ENCODE results near the gene PLEKHG5.
"Not testable (repeated sequence)": the region's sequence is repeated elsewhere in the genome, so short reads cannot be mapped to it uniquely, and the experiment has no call there.

PLEKHG5 gene

DNA sequence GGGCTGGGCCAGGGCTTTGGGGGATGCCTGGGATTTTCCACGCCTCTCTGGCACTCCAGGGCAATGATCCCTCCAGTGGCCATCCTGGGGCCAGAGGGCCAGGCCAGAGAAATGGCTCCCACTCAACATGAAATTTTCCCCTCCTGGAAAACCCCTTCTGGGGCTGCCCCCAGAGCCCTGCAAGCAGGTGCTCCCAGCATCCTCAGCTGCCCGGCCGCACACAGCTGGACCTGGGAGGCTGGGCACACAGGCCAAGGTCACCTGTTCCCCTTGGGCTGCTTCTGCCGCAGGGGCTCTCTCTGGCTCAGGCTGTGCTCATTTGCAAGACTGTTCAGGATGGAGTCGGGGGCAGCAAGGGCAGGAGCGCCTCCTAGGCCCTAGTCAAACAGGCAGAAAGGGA lies 63.0 kb downstream of the PLEKHG5 start:
- not testable (repeated sequence) for H3K4me3 ChIP-seq (ENCODE audit: low read depth, low read length)

DNA sequence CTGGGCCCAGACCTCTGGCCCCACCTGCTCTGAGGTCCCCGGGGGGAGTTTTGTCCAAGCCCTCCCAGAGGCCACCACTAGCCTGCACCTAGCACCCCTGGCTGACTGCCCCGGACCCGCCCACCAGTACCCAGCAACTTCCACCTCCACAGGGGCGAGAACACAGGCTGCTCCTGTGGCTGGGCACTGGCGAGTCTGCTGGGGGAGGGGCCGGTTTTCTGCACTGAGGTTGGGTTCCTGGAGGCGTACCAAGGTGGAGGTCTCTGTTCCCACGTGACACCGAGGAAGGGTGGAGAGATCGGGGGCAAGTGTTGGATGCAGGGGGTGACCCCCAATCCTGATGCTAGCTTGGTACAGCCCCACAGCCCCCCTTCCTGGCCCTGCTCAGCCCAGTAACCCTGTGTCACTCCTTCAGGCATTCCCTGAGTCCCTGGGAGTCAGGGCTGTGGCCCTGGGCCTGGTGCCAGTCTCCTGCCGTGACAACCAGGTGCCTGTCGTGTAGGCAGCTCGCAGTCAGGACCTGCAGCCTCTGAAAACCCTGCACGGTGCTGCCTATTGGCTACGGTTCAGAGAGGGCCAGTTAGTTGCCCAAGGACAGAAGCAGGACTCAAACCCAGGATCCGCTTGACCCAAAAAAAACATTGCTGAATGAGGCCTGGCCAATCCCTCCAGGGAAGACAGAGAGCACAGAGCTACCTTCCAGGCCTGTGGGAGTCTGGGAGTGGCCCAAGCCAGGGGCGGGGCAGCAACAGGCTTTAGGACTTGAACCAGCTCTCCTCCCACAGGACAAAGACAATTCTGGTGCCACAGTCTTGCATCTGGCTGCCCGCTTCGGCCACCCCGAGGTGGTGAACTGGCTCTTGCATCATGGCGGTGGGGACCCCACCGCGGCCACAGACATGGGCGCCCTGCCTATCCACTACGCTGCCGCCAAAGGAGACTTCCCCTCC lies 63.8 kb downstream of the PLEKHG5 start:
- no peak overlapping the region for H3K4me3 ChIP-seq (ENCODE audit: low read depth, low read length)

- H3K4me3 ChIP-seq (ENCODE audit: low read depth, low read length), result no peak overlapping the region
These were observed 64.5 kb downstream of the PLEKHG5 start for GRCh38 chr1:6426972-6427350.

DNA sequence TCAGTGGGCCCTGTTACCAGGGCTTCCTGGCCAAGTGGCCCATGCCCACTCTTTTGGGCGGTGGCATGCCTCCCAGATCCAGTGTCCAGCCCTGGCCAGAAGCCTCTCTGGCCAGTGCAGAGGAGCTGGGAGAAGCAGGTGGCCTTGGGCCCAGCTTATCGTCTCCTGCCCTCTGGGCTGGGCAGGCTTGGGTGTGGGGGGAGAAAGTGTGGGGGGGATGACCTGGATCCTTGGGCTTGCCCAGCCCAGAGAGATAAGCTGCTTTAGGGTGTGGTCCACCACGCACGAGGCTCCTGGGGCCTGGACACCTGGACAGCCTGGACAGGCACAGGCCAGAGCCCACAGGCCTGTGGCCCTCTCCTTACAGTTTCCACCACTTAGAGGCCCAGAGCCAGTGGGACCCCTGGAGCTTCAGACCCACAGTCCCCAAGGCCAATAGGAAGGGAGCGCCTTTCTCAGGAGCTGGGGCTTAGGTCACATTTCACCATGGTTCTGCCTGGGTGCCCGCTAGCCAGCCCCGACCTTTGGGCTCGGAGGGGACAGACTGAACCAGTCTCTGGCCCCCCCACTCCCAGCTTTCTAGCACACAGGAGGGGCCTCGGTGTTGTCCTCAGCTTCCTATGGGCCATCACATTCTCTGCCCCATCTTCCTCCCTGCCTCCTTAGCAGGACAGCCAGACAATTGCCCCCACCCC lies 65.0 kb downstream of the PLEKHG5 start:
- no peak overlapping the region for H3K4me3 ChIP-seq (ENCODE audit: low read depth, low read length)

DNA sequence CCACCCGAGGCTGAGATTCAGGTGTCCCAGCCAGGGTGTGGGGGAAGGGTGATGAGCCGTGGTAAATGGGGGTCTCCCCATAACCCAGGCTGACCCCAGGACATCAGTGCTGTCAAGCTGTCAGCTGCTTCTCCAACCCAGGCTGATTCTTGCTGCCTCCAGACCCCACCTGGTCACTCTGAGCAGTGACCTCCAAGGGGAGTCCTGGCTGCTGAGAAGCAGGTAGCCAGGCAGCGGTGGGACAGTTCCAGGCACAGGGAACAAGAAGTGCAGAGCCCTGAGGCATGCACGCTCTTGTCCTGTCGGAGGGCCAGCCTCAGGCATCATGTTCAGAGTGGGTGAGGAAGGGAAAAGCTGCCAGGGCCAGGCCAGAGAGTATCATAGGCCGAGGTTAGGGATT lies 65.8 kb downstream of the PLEKHG5 start:
- no peak overlapping the region for H3K4me3 ChIP-seq (ENCODE audit: low read depth, low read length)

GRCh38 chr1:6424619-6425593 lies 66.6 kb downstream of the PLEKHG5 start, which contains the start of gene ESPN:
TSS of gene ESPN (plus strand) at chr1:6424776. CDS start at chr1:6424956, 180 bp downstream.
- no peak within 1 kb of the TSS for H3K4me3 ChIP-seq (ENCODE audit: low read depth, low read length)

DNA sequence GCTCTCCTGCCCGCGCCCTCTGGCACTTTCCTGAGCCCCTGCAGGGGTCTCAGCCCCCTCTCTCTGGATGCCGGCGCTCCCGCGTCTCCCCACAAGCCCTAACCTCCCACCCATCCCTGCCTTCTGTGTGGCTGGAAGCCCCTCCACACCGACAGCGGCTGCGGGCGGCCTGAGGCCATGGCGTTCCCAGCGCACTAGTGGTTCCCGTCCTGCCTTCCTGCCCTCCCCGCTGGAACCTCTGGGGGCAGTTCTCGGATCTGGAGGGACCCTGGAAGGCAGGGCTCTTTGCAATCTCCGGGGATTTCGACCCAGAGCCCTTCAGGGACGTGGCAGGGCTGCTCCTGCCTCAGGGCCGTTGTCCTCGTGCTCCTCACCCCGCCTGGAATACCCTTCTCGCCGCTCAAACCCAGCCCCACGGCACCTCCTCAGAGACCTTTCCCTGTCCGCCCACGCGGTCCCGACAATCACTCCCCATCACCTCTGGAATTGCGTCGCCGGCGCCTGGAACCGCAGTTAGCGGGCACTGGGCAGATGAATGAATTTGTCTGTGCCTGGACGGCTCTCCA lies 67.4 kb downstream of the PLEKHG5 start:
- H3K4me3 ChIP-seq (ENCODE audit: low read depth, low read length), result no peak overlapping the region

GRCh38 chr1:6423321-6423999 lies 68.0 kb downstream of the PLEKHG5 start:
- H3K4me3 ChIP-seq (ENCODE audit: low read depth, low read length), result no peak overlapping the region

GRCh38 chr1:6421266-6421665 lies 70.2 kb downstream of the PLEKHG5 start:
- no peak overlapping the region for H3K4me3 ChIP-seq (ENCODE audit: low read depth, low read length)

- no peak overlapping the region for H3K4me3 ChIP-seq (ENCODE audit: low read depth, low read length)
These were observed 70.9 kb downstream of the PLEKHG5 start for GRCh38 chr1:6420454-6421042.

DNA sequence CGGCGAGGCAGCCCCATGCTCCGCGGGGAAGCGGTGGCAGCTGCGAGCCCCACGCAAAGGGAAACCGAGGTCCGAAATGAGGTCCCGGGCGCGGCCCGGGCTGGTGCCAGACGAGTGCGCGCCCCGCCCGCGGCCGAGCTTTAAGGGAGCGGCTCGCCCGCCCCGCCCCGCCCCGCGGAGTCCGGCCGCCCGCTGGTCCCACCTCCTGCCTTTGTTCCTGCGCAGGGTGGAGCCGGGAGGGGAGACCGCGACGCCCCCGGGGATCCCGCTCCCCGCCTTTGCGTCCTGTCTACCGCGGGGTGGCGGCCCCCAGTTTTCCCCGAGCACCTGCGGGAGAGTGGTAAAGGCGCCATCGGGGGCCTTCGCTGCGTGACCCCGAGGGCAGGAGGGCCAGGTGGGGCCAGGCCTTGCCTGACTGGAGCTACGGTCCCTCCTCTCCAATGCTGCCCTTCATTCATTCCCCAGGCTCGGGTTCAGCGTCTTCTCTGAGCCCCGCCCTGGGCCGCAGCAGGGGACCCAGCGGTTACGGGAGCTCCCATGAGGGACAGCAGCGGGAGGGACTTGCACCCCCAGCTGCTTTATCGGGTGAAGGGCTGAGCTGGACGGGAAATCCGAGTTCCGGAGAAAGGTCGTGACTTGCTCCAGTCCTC lies 71.5 kb downstream of the PLEKHG5 start, which contains the start of gene HES2:
Gene HES2, minus strand, starts transcription at position 116 of the 650 bp plus-strand sequence. Its CDS starts 99 bp downstream, at position 17.
- H3K4me3 ChIP-seq (ENCODE audit: low read depth, low read length), result peak within 1 kb of the TSS; percentile 24

DNA sequence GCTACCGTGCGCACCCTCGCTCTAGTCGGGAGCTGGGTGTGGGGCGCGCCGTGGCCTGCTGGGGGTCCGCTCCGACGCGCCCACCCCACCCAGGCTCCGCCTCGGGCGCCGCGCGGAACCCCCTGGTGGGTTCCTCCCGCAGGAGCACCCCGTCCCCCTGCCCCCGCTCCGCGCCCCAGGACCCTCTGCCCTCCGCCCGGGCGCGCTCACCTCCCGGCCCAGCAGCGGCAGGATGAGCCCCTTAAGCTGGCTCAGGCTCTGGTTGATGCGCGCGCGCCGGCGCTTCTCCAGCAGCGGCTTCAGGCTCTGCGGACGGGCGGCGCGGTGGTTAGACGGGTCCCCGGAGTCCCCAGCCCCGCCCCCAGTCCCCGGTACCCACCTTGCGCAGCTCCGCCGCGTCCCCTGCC lies 72.1 kb downstream of the PLEKHG5 start:
- peak overlapping the region; percentile 4 for H3K4me3 ChIP-seq (ENCODE audit: low read depth, low read length)

GRCh38 chr1:6418668-6419396 lies 72.6 kb downstream of the PLEKHG5 start:
- H3K4me3 ChIP-seq (ENCODE audit: low read depth, low read length), result peak overlapping the region; percentile 24

DNA sequence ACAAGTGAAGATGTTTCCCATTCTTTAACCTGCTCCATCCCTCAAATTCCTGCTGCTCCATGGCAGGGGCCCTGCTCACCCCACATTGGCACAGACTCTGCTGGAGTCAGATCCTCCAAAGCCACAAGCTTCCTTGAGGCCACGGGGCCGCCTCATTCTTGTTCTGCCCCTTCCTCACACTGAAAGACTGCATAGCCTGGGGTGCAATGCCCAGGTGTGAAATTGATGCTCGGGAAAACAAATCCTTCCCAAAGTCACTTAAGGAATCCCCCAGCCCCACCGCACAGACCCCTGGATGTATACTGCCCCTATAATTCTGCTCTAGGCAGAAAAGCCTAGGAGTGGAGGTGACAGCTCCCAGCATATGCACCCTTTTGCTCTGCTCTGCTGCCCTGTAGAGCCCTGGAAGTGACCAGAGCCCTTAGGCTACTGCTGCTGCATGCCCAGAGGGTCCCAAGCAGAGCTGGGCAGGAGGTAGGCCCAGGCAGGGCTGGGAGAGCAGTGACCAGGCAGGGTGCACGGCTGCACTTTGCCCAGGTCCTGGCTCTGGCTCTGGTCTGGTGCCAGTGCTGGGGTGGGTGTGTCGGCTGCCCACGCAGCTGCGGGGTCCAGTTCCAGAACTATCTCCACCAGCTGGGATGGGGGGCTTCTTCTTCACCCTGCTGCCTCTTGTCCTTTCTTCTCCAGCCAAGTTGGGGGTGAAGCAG lies 73.4 kb downstream of the PLEKHG5 start:
- H3K4me3 ChIP-seq (ENCODE audit: low read depth, low read length), result no peak overlapping the region
